GM18507 (cell line): ENCODE measurements around the gene GARIN5B.
A peak's percentile ranks its signal among the peaks of the same experiment; 100 is the strongest.
"Not testable (repeated sequence)": the region's sequence is repeated elsewhere in the genome, so short reads cannot be mapped to it uniquely, and the experiment has no call there.

Source experiments
- DNase-seq: peaks from one replicate; pipeline ENCODE4 v3.0.0; 2011; ENCODE audit warnings: low read depth; ENCODE audit not compliant: insufficient read length; ENCODE audit errors: extremely low spot score
- FAIRE-seq: peaks from 2 replicates; lab custom pipeline; 2011; peaks lifted over from hg19 to GRCh38; lab: Jason Lieb, UNC

Gene GARIN5B

DNA sequence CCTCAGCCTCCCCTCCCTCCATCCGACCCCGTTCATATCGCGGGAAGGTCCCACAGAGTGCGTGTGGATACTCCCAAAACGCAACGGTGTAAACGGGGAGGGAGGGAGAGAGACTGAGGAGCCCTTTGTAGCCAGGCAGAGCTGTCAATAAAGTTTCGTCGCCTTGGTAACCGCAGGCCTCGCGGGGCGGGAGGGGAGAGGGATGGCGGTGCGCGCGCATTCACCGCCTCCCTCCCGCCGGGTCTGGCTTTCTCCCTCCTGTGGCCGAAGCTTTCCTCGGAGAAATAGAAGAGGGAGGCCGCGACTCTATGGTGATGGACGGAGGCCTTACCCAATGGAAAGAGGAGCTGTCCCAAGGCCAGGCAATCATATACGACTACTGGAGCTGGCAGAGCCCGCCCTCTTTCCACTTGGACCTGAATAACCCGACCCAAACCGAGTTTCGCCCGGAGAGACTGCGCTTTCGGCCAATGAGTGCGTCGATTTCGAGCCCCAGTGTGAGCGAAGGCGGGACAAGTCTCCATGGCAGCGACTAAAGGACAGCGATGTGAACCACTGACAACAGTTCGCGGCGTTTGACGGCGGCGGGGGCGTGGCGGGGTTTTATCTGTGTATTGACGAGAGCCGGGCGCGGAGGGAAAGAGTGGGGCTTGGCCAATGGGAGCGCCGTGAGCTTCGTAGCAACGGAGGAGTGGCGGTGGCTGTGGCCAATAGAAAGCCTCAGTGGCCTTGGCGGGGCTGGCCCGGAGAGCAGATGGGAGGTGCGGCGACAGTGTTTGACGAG, 23.8 kb downstream of the GARIN5B start, which contains the start of gene KMT5C:
TSS of gene KMT5C (plus strand) at position 772 of the 784 bp plus-strand sequence. CDS start 2,061 bp downstream, outside the sequence.
- FAIRE-seq, result peak; percentile 100
- peak; percentile 98 for DNase-seq

DNA sequence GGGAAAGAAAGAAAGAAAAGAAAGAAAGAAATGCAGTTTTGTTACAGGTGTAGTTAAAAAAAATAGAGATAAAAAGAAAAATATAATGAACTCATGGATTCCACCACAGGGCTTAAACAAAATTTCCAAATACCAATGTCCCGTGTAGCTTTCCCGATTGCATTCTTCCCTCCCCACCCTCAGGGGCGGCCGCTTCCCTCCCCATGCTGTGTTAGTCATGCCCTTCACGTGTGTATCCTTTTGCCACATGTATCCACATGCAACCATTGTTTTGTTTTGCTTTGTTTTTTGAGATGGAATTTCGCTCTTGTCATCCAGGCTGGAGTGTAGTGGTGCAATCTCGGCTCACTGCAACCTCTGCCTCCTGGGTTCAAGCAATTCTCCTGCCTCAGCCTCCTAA, 27.0 kb downstream of the GARIN5B start:
- no peak for FAIRE-seq
- DNase-seq, result no peak

DNA sequence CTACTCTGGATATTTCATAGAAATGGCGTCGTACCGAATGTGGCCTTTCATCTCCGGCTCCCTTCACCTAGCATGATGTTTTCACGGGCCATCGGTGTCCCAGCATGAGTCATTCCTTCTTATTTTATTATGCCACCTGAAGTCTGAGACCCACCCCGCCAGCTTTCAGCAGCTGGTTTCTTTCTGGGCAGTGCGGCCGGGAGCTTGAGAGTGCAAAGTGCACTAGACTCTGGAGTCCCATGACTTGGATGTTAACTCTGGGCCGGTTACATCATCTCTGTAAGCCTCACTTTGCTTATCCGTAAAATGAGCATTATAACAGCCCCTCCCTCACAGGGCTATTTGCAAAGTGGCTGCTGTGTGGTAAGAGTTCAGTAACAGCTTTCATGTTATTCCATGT, 29.2 kb downstream of the GARIN5B start:
- no peak for FAIRE-seq

DNA sequence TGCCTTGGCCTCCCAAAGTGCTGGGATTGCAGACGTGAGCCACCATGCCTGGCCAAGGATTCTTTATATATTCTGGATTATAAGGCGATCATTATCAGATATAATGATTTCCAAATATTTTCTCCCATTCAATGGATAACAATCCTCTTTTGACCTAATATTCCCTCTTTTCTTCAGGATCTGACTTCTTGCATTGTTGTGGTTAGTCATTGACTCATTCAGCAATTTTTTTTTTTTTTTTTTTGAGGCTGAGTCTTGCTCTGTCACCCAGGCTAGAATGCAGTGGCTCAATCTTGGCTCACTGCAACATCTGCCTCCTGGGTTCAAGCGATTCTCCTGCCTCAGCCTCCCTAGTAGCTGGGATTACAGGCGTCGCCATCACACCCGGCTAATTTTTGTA, 33.3 kb downstream of the GARIN5B start:
- FAIRE-seq, DNase-seq: not testable (repeated sequence)

More for the DNA sequence above, 29.2 kb downstream of the GARIN5B start:
- DNase-seq, result no peak

DNA sequence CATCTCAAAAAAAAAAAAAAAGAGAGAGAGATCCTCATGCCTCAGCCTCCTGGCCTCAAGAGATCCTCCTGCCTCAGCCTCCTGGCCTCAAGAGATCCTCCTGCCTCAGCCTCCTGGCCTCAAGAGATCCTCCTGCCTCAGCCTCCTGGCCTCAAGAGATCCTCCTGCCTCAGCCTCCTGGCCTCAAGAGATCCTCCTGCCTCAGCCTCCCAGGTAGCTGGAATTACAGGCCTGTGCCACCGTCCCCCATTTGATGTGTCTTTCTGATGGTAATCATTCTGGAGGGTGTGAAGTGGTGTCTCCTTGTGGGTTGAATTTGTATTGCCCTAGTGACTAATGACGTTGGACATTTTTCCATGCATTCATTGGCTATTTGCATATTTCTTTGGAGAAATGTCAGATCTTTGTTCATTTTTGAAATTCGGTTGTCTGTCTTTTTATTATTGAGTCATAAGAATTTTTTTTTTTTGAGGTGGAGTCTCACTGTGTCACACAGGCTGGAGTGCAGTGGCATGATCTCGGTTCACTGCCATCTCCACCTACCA, 34.2 kb downstream of the GARIN5B start:
- DNase-seq, FAIRE-seq: not testable (repeated sequence)

DNA sequence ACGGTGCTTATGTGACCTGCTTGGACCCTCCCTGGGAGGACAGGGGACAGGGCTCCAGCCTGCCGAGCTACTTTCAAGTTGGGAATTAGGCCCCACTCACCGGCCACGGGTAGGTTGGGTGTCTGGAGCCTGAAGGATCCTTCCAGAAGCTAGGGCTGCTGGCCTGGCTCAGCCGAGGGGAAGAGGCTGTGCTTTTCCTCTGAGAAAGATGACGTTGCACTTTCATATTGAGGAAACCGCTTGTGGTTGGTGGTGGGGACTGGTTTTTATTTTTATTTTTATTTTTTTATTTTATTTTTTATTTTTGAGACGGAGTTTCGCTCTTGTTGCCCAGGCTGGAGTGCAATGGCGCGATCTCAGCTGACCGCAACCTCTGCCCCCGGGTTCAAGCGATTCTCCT, 37.9 kb downstream of the GARIN5B start, which contains the start of gene TMEM150B:
TSS of gene TMEM150B (minus strand) at position 170 of the 400 bp plus-strand sequence. CDS start 4,305 bp downstream, outside the sequence.
- no peak for DNase-seq
- FAIRE-seq, result no peak

DNA sequence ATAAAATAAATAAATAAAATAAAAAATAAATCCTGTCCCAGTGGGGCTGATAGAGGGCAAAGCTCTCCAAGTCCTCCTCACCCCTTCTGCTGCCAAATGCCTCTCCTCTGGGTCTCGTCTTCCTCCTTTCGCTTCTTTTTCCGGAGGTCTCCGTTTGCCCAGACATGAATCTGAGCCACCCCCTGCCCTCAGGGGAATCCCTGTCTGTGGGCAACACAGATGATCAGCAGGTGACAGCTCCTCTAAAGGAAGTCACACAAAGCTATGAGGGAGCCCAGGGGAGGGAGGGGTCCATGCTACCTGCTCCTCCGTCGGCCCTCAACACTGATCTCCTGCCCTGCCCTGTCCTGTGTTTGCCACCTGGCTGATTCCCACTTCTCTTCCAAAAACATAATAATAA, 38.4 kb downstream of the GARIN5B start:
- DNase-seq (no peak), FAIRE-seq (no peak)

DNA sequence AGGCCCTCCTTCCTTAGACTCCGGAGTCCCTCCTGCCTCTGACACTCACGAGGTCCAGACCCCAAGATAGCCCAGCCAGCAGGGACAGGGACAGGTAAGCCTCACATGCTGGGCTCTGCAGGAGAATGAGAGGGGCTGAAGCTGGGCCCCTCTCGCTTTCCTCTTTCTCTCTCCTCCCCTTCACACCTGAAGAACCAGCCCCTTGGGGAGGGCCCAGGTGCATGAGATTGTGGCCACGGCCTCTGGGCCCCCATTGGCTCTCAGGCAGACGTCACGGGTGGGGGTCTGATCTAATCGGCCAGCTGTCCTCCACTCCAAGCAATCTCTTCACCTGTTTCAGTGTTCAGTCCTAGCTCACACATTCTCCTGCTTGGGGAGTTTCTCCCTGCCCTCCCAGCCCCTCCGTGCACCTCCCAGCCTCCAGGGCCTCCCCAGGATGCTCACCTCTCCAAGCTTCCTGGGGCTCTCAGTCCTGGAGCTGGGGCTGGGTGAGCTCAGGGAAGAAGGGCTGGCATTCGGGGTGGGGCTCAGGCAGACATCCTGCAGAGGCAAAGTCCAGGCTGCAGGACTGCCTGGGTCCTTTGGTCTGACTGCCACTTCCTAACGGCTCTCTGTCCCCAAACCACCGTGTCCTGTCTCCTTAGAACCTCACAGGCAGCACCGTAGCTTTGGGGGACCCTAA, 40.7 kb downstream of the GARIN5B start:
- FAIRE-seq (no peak), DNase-seq (no peak)

DNA sequence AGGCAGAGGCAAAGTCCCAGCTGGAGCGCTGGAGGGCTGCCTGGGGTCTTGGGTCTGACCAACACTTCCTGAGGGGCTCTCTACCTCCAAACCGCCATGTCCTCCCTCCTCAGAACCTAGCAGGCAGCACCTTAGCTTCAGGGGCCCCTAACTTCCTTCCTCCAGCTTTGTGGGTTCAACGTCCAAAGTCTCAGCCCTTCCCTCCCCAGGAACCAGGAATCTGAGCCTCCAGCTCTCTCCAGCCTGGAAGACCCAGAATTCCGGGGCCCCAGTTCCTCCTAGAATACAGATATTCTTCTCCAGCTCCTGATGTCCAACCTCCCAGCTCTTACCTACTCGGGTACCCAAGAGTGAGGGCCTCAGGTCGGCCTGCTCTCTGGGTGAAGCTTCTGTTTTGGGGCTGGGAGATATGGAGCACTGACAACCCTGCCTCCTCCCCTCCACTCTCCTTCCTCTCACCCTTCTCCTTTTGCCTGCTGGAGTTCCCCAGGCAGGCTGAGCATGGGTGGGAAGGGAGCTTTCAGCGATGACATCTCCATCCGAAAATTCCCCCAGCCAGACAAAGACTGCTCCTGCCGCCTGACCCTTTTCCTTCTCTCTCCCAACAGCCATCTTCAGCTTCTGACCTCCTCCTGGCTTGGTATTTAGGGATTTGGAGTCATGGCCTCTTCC, 41.5 kb downstream of the GARIN5B start:
- FAIRE-seq, result no peak
- no peak for DNase-seq

DNA sequence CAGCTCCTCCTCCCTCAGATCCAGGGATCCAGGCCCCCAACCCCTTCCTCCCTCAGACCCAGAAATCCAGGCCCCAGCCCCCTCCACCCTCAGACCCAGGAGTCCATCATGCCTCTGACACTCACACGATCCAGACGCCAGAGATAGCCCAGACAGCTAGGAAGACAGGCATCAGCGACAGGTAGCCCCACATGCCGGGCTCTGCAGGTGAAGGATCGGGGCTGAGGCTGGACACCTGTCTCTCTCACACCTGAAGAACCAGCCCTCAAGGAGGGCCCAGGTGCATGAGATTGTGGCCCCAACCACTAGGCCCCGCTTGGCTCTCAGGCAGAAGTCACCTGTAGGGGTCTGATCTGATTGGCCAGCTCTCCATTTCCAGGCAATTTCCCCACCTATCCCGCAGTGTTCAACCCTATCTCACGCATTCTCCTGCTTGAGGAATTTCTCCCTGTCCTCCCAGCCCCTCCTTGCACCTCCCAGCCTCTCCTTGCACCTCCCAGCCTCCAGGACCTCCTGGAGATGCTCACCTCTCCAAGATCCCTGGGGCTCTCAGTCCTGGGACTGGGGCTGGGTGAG, 42.1 kb downstream of the GARIN5B start:
- no peak for DNase-seq
- FAIRE-seq, result no peak

DNA sequence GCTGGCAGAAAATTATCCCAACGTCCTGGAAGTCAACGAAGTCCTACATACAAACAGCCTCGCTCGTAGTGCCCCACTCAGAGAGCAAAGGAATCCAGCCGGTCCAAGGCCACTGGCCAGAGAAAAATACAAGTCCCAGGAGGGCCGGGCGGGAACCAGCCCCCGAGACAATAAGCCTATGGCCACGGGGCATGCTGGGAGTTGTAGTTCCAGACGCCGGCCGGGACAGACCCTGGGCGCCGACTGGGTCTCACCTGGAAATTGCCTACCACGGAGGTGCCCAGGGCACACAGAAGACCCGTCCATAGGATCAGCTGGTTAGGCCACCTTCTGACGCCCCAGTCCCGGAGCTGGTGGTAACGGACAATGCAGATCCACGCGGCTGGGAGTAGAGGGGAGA, 43.3 kb downstream of the GARIN5B start:
- no peak for FAIRE-seq
- DNase-seq, result no peak

DNA sequence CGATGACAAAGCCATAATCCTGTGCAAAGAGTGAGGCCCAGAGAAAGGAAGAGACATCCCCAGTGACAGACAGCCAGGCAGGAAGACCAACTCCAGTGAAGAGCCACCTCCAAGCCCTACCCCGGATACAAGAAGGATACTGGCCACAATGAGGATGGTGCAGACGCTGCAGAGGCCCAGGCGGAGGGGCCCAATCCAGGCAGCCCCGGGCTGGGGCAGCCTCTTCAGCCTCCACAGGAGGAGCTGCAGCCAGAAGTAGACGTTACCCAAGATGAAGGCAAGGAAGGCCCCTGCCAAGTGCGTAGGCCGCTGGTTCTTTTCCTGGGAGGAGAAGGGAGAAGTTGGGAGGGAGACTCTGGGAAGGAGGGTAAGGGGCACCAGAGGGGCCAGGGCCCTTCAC, 46.4 kb downstream of the GARIN5B start:
- no peak for FAIRE-seq
- no peak for DNase-seq

DNA sequence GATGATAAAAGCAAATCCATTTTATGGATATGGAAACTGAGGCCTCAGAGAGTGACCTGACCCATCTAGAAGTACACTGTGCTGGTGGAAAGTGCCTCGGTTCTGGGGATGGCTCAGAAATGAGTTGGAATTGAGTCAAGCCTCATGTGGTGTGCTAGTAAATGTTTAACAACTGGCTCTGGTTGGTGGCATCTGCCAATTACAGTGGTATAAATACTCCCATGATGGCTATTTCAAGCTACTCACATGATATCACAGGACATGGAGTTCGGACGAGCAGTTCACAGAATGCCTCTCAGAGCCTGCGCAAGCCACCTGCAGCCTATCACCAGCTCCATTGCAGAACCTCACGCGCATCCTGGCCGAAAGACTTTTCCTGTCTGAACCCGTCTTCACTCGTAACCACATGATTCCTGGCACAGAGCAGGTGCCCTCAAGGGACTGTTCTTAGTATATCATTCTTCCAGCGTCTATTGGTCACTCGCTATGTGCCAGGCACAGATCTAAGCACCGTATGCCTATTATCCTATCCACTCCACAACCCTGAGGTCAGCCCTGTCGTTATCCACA, 47.0 kb downstream of the GARIN5B start:
- DNase-seq (no peak), FAIRE-seq (no peak)

DNA sequence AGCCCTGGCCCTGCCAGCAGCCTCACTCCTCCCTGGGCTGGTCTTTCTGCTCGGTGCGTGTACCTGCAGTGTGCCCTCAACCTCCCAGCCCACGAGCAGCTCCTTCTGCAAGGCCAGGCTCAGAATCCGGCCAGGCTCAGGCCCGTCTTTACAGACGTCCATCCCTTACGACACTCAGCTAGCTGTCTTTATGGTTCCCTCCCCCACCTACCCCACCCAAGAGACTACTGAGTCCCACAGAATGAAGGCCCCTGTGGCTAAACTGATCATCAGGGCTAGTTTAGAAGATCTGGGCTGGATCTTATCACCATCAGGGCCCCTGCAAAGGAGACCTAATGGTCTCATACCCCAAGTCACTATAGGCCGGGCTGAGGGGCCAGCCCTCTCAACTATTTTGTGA, 48.7 kb downstream of the GARIN5B start:
- no peak for DNase-seq
- FAIRE-seq, result no peak

DNA sequence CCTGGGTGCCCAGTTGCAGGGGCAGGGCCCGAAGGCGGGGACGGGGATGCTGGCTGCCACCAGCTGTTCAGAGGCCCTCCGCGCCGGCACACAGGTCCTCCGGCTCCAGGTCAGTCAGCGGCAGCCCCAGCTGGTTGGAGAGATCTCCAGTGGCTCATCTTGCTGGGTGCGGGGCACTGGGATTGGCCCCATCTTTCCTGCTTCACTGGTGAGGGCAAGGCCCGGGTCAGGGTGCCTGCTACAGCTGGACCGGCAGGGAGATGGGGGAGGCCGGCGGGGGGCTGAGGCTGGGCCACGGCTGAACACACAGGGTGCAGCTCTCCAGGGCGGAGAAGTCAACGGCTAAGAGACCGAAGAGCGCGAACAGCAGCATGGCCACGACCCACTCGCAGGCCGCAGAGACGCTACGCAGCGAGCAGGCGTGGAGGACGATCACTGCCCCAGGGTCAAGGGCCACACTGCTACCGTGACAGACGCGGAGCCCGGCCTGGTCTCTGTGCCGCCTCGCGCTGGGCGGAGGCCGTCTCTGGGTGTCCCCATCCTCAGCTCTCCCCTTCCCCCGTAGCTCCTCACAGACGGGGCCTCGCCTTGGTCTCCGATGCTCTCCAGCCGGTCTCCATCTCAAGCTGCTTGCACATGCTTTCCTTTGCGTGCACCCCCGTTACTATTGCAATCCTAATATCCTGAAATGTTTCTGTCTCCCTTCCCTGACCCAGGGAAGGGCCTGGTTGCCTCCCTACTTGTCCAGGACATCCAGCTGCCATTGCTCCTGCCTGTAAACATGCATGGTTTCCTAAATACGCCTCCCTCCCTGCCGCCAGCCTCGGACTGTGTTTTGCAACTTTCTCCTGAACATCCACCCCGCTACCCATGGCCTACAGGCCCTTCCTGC, 50.2 kb downstream of the GARIN5B start:
- no peak for FAIRE-seq

DNA sequence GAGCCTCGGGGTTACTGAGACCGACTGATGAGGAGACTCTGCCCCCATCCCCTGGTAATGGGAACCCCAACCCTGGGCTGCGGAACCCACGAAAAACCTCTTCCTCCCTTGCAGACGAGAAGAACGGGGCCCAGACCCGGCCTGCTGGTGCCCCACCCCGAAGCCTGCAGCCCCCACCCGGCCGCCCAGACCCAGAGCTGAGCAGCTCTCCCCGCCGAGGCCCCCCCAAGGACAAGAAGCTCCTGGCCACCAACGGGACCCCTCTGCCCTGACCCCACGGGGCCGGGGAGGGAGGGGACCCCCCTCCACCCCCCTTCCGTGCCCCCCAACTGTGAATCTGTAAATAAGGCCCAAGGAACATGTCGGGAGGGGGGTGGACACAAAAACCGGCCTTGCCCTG, 51.3 kb downstream of the GARIN5B start:
- FAIRE-seq, result no peak

More for the DNA sequence above, 50.2 kb downstream of the GARIN5B start:
- no peak for DNase-seq

DNA sequence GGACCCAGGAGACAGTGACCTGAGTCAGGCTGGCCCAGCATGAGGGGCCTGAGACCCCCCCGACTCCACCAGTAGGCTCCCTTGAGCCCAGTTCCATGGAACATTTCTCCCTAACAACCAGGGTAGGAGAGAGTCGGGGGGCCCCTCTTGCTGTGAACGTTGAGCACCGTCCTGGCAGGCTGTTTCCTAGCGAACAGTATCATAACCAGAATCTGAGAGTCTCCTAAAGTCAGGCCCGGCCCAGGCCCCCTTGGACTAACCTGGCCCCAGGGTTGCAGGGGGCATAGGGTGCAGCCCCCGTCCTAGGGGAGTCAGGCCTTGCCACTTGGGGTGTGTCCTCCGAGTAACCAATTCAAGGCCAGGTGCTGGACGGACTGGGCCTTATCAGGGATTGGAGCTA, 51.7 kb downstream of the GARIN5B start:
- no peak for DNase-seq
- FAIRE-seq, result no peak

More for the DNA sequence above, 51.3 kb downstream of the GARIN5B start:
- DNase-seq, result no peak

DNA sequence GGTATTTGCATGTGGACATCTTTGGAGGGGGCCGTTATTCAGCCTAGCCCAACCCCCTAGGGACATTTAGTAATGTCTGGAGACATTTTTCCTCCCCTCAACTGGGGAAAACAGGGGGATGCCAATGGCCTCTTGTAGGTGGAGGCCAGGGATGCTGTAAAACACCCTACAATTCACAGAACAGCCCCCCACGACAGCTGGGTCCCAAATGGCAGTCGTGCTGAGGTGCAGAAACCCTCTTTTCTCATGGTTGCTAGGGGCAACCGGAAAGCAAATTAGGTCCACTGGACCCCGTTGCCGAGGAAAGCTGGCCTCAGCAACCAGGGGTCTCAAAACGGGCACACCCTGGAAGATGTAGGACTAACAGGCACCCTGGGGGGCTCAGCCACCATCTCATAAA, 52.6 kb downstream of the GARIN5B start:
- DNase-seq, result no peak
- FAIRE-seq, result no peak
